HG03469 (cell line): Measurements from ENCODE around the gene PPM1A.

Source experiments
- ATAC-seq: cut with Tn5 transposase; IDR thresholded peaks from one replicate; pipeline ENCODE4 v1.9.1; 2021; ENCODE audit warnings: mild to moderate bottlenecking, moderate library complexity, moderate number of reproducible peaks; ENCODE audit not compliant: unreplicated experiment

PPM1A gene

GRCh38 chr14:60257865-60258264 lies 8.8 kb downstream of the PPM1A start:
- ATAC-seq: no peak

- no peak for ATAC-seq
Observed at GRCh38 chr14:60265163-60265562, 16.1 kb downstream of the PPM1A start.

- ATAC-seq: no peak
Observed at GRCh38 chr14:60266021-60266937, 17.3 kb downstream of the PPM1A start.

- ATAC-seq: no peak
Observed at GRCh38 chr14:60272177-60272576, 23.2 kb downstream of the PPM1A start.

GRCh38 chr14:60273956-60274355 lies 24.9 kb downstream of the PPM1A start:
- ATAC-seq: no peak

GRCh38 chr14:60274448-60274847 lies 25.4 kb downstream of the PPM1A start:
- no peak for ATAC-seq

- no peak for ATAC-seq
Observed at GRCh38 chr14:60275932-60276331, 26.9 kb downstream of the PPM1A start.

GRCh38 chr14:60276347-60276746 lies 27.3 kb downstream of the PPM1A start:
- no peak for ATAC-seq

- no peak for ATAC-seq
Observed at GRCh38 chr14:60277605-60278190, 28.7 kb downstream of the PPM1A start.

- ATAC-seq: no peak
Observed at GRCh38 chr14:60278350-60278749, 29.3 kb downstream of the PPM1A start.

GRCh38 chr14:60287452-60287851 lies 38.4 kb downstream of the PPM1A start:
- ATAC-seq: no peak

- no peak for ATAC-seq
Observed at GRCh38 chr14:60288279-60288678, 39.3 kb downstream of the PPM1A start.

- no peak for ATAC-seq
Observed at GRCh38 chr14:60294411-60295069, 45.5 kb downstream of the PPM1A start.

GRCh38 chr14:60300019-60300418 lies 51.0 kb downstream of the PPM1A start:
- ATAC-seq: no peak

- ATAC-seq: no peak
Observed at GRCh38 chr14:60301685-60302084, 52.7 kb downstream of the PPM1A start.

GRCh38 chr14:60302663-60303062 lies 53.6 kb downstream of the PPM1A start:
- no peak for ATAC-seq

GRCh38 chr14:60303745-60304144 lies 54.7 kb downstream of the PPM1A start:
- no peak for ATAC-seq

- ATAC-seq: no peak
Observed at GRCh38 chr14:60304509-60304908, 55.5 kb downstream of the PPM1A start.

GRCh38 chr14:60309867-60310552 lies 61.0 kb downstream of the PPM1A start:
- ATAC-seq: no peak

GRCh38 chr14:60311417-60311816 lies 62.4 kb downstream of the PPM1A start:
- no peak for ATAC-seq

GRCh38 chr14:60313093-60313492 lies 64.1 kb downstream of the PPM1A start:
- ATAC-seq: no peak
